ENCODE data around the gene UCP2. TPM values are rescaled to one million over a fixed set of nuclear protein-coding genes. Genes with fewer than 3 reads are reported as not detected.

UCP2 gene
- total and polyA plus RNA-seq, 3 donors from 2014 or later, result 20.6 to 52.3 (median 40.8) TPM

GRCh38 chr11:73950869-73951710, 31.6 kb downstream of the UCP2 start, which contains the start of gene DNAJB13:
TSS of gene DNAJB13 (plus strand) at chr11:73951026. CDS start at chr11:73951070, 44 bp downstream.
- no peaks in the 10 kb centered on the region for H3K9me3 ChIP-seq
- no peaks in the 10 kb centered on the region for H3K36me3 ChIP-seq (ENCODE audit: low read depth, missing control alignments)
- intact Hi-C loops (cut with DNase I; ENCODE audit: low total_unique reads), result no loop called here
- no peak within 1 kb of the TSS for H3K4me3 ChIP-seq
- no peak for TF ChIP-seq POLR2A (IDR thresholded peaks at IDR 0.05)
- no peak for TF ChIP-seq CTCF (IDR thresholded peaks at IDR 0.05)
- H3K27me3 ChIP-seq, result no peaks in the 10 kb centered on the region
- WGBS, 2 donors, result 87 to 88% methylated on average over 9 to 12 of the region's 12 CpGs
- H3K27ac ChIP-seq, result no peak within 1 kb of the TSS
- DNase-seq, result peak; percentile 71
- H3K4me1 ChIP-seq, result no peaks in the 10 kb centered on the region

- no peak for TF ChIP-seq CTCF (IDR thresholded peaks at IDR 0.05)
- no peak for TF ChIP-seq POLR2A (IDR thresholded peaks at IDR 0.05)
- 87 to 93% methylated on average over 5 of the region's 5 CpGs for WGBS, 2 donors
- H3K27me3 ChIP-seq, result no peaks in the 10 kb centered on the region
- no peaks in the 10 kb centered on the region for H3K36me3 ChIP-seq (ENCODE audit: low read depth, missing control alignments)
- no peaks in the 10 kb centered on the region for H3K4me1 ChIP-seq
- no peak overlapping the region for H3K4me3 ChIP-seq
- H3K27ac ChIP-seq, result no peak overlapping the region
- DNase-seq, result no peak
- intact Hi-C loops (cut with DNase I; ENCODE audit: low total_unique reads), result no loop called here
- no peaks in the 10 kb centered on the region for H3K9me3 ChIP-seq
These were observed 32.7 kb downstream of the UCP2 start for GRCh38 chr11:73949912-73950311.

- DNase-seq, result no peak
- 84 to 88% methylated on average over 4 of the region's 4 CpGs for WGBS, 2 donors
These were observed 33.4 kb downstream of the UCP2 start for GRCh38 chr11:73949246-73949645.

GRCh38 chr11:73946798-73947458, 35.7 kb downstream of the UCP2 start:
- no peak overlapping the region for H3K27ac ChIP-seq
- H3K4me3 ChIP-seq, result no peak overlapping the region
- WGBS, 2 donors, result 83 to 86% methylated on average over 12 to 13 of the region's 13 CpGs
- H3K4me1 ChIP-seq, result no peaks in the 10 kb centered on the region
- no peaks in the 10 kb centered on the region for H3K36me3 ChIP-seq (ENCODE audit: low read depth, missing control alignments)
- H3K9me3 ChIP-seq, result no peaks in the 10 kb centered on the region
- no peak for TF ChIP-seq POLR2A (IDR thresholded peaks at IDR 0.05)
- no peak for TF ChIP-seq CTCF (IDR thresholded peaks at IDR 0.05)
- H3K27me3 ChIP-seq, result no peaks in the 10 kb centered on the region
- intact Hi-C loops (cut with DNase I; ENCODE audit: low total_unique reads), result no loop called here
- DNase-seq, result no peak

More at GRCh38 chr11:73949246-73949645, 33.4 kb downstream of the UCP2 start:
- Histone ChIP-seq H3K4me3 (no peak overlapping the region), H3K27me3 (no peaks in the 10 kb centered on the region), H3K9me3 (no peaks in the 10 kb centered on the region), H3K36me3 (ENCODE audit: low read depth, missing control alignments) (no peaks in the 10 kb centered on the region), H3K27ac (no peak overlapping the region), H3K4me1 (no peaks in the 10 kb centered on the region)
- TF ChIP-seq POLR2A (IDR thresholded peaks at IDR 0.05) (no peak), CTCF (IDR thresholded peaks at IDR 0.05) (no peak)
- intact Hi-C loops (cut with DNase I; ENCODE audit: low total_unique reads), result no loop called here
